ENCODE results near the gene HCRT. TPM values are rescaled to one million over a fixed set of nuclear protein-coding genes. Genes with fewer than 3 reads are reported as not detected.
"Not testable (repeated sequence)": the region's sequence is repeated elsewhere in the genome, so short reads cannot be mapped to it uniquely, and the experiment has no call there.

Gene HCRT, protein sequence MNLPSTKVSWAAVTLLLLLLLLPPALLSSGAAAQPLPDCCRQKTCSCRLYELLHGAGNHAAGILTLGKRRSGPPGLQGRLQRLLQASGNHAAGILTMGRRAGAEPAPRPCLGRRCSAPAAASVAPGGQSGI
- total RNA-seq, result not detected
- long read RNA-seq, result 0 reads

DNA sequence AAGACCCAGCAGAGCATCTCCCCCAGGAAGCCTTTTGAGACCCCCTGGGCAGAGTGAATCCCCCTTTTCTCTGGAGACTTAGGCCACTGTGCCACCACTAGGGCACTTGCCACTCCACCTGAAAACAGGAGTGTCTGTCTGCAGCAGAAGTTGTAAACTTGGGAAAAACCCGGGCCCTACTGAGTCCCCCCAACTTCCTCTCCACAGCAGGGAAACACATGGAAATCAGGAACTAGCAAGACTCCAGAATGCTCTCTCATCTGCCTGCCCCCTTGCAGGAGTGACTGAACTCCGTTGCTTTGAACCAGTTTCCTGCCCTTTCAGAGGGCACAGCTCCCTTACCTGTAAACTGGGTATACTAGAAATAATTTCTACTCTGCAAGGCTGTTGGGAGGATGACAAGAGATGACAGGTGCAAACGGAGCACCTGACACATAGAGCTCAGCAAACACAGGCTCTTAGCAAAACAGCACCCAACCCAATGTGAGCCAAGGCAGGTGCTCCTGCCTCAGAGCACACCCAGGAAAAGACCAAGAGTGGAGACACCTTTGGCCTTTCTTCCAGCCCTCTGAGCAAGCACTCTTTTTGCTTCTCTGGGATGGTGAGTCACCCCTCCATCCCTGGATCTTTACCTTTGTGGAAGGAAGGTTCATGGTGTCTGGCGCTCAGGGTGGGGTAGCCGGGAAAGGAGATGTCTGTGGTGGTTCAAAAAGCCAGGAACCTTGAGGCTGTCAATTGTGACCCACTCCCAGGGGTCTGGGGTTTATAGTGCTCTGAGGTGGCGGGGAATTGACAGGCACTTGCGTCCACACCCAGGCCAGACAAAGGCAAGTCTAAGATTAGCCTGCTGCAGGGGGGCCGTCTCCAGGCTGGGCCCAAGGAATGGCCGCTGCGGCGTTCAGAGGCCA, at the start of gene HCRT:
Gene HCRT (minus strand): TSS at position 740 of the 908 bp plus-strand sequence. CDS start 87 bp downstream, at position 653.
- ATAC-seq (ENCODE audit: poor library complexity) (no peak), DNase-seq (no peak)
- intact Hi-C loops (cut with DNase I), result loop anchor here (5.0 to 10.0 kb wide), 2 partner anchors 68 to 340 kb away; no protein-coding TSS in a partner anchor

DNA sequence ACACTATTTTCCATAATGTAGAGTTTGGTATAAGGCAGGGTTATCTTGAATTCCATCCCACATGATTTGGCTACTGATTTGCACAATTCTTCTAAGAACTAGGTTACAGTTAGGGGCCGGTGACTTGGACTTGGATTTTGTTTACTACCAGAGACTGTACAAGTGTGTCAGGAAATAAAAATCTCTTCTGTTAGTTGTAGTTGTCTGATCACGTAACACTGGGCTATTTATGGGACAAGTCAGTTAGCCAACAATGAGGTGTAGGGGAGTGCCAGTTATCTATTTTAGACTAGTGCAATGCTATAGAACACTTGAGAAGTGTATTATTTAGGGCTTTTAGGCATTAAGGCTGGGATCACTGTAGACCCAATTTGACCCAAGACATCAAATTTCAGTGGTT, 48.7 kb upstream of the HCRT start:
- ATAC-seq (ENCODE audit: poor library complexity), result peak; percentile 79
- intact Hi-C loops (cut with DNase I), result no loop called here
- no peak for DNase-seq

DNA sequence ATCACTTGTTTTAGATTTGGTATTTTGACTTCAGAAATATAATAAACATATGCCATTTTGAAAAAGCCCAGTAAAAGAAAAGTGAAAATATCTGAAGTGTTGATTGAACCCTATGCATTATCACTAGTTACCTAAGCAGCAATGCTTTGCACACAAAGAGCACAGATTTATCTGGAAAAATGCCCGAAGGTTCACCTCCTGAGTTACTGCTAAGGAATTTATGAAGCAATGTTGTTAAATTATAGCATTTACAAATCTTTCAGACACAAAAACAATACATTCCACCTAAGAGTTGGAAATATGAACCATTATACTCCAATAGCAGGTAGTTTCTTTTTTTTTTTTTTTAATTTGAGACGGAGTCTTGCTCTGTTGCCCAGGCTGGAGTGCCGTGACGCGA, 47.9 kb upstream of the HCRT start:
- ATAC-seq (ENCODE audit: poor library complexity), result no peak
- intact Hi-C loops (cut with DNase I), result no loop called here
- no peak for DNase-seq

DNA sequence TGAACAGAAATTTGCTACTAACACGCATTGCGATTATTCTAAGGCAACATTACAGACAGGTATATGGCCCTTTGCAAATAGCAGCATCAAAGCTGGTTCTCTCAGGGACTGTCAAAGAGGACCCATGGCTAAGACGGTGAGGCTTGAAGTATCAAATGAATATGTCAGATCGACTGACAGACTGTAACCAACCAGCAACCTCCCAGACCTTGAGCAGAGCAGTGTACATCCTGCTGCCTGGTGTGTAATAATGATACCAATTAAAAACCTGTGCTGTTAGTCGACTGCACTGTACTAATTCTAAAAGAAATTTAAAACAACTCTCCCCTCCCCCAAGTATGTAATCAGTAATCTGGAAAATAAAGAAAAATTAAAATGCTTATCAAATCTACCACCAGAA, 45.0 kb upstream of the HCRT start:
- intact Hi-C loops (cut with DNase I), result no loop called here
- DNase-seq (no peak), ATAC-seq (ENCODE audit: poor library complexity) (no peak)

DNA sequence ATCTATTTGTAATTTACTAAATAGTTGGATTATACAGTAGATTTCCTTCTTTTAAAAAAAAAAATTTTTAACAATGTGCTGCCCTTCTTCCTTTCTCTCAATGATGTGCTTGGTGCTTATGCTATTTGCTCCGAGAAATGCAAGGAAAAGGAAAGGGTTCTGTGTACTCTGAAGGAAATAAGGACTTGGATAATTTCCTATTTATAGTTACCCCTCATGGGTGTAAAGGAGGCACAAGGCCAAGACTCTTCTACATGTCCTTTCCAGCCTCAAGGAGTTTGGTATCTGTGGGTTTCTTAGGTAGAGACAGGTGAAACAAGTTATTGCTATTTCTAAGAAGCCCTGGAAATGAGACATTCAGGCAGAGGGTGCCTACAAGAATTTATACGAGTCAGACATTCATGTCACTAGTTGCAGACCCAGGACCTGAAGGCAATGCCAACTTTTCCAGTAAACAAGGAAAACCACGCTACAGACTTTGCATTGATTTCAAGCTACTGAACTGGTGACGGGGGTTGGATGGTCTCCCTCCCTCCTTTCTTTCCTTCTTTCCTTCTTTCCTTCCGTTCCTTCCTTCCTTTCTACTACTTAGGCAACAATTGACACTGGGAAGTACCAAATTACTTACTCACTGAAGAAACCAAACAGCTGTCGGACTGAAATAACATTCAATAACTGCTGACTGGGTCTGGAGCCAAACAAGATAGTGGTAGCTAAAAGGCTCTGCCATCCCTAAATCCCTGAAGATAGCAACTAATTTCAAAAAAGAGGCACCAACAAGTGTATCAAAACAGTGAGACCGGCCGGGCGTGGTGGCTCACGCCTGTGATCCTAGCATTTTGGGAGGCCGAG, 42.8 kb upstream of the HCRT start:
- intact Hi-C loops (cut with DNase I), result no loop called here
- ATAC-seq (ENCODE audit: poor library complexity) (peak; percentile 70), DNase-seq (no peak)

DNA sequence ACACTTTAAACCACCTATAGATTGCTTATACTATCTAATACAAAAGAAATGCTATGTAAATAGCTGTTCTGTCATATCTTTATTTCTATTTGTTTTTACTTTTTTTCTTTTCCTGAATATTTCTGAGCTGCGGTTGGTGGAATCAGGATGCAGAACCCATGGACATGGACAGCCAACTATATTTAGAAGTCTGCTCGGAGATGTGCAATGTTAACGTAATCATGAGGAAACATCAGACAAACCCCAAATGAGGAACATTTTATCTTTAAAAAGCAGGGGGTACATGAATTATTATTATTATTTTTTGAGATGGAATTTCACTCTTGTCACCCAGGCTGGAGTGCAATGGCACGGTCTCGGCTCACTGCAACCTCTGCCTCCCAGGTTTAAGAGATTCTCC, 40.4 kb upstream of the HCRT start:
- DNase-seq (no peak), ATAC-seq (ENCODE audit: poor library complexity) (no peak)
- intact Hi-C loops (cut with DNase I), result no loop called here

DNA sequence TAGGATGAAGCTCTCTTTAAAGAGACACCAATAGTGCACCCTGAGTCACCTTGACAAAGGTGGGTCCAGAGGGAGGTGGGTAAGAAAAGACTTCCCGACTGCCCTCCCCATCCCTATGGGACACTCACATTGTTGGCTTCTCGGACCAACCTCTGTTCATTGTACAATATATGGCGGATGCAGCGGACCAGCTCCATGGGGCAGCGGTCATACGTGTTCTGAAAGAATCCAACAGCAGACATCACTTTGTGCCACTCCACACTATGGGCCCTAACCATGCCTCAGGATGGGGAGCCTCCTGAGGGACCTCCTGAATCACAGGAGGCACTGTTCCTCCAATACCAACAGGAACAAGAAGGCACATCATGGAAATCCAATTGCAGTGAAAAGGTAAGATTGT, 39.4 kb upstream of the HCRT start:
- no peak for DNase-seq
- intact Hi-C loops (cut with DNase I), result no loop called here
- no peak for ATAC-seq (ENCODE audit: poor library complexity)

DNA sequence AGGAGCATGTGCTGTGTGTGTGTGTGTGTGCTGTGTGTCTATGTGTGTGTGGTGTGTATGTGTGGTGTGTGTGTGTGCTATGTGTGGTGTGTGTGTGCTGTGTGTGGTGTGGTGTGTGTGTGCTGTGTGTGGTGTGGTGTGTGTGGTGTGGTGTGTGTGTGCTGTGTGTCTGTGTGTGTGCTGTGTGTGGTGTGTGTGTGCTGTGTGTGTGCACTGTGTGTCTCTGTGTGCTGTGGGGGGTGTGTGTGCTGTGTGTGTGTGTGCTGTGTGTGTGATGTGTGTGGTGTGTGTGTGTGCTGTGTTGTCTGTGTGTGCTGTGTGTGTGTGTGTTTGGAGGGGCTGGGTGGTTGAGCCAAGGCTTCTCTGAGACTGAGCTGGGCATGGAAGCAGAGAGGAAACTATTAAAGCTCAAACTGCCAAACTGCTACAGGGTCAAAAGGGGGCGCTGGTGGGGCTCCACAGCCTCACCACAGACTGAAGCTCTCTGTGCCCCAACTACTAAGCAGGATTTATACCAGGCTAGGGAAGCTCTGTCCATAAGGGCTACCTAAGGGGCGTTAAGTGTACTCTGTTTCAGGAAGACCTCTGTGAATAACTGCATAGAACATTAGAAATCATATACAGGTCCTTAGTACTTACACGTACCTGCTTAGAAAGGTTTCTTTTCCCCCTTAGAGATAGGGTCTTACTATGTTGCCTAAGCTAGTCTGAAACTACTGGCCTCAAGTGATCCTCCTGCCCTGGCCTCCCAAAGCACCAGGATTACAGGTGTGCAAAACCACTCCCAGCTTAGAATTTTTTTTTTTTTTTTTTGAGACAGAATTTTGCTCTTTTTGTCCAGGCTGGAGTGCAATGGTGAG, 36.9 kb upstream of the HCRT start:
- DNase-seq (peak; percentile 50), ATAC-seq (ENCODE audit: poor library complexity) (peak; percentile 56)
- intact Hi-C loops (cut with DNase I), result no loop called here

DNA sequence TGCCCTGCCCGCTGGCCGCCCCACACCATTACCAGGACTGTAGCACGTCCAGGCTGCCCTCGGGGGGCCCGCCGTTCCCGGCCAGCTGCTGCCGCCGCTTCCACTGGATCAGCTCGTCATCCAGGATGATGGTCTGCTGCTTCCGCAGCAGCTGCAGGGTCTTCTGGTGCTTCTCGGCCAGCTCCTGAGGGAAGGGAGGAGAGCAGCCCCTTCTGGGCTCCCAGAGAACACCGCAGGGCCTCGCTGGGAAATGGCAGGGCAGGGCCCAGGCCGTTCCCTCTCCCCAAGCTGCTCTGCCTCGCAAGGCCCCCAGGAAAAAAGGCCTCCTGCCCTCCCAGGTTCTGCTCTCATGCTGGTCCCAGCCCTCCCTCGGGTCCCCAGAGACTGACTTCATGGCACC, 34.0 kb upstream of the HCRT start:
- intact Hi-C loops (cut with DNase I); ATAC-seq (ENCODE audit: poor library complexity); DNase-seq: not testable (repeated sequence)

DNA sequence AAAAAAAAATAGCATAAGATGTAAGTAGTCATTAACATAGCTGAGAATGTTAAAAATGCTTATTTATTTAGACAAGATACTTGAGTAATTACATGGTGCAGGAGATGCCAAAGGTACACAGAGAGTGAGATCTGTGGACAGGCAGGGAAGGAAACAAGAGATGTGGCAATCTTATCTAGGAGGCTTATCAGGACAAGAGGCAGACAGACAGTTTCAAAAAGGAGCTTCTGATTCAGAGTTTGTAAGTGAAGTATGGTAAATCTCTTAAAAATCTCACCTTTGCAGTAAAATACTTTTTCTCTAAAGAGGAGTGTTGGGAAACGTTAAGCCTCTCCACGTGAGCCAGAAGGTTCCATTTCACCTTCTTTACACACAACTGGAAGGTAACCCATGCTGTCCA, 28.9 kb upstream of the HCRT start:
- intact Hi-C loops (cut with DNase I), result no loop called here
- DNase-seq (no peak), ATAC-seq (ENCODE audit: poor library complexity) (no peak)

DNA sequence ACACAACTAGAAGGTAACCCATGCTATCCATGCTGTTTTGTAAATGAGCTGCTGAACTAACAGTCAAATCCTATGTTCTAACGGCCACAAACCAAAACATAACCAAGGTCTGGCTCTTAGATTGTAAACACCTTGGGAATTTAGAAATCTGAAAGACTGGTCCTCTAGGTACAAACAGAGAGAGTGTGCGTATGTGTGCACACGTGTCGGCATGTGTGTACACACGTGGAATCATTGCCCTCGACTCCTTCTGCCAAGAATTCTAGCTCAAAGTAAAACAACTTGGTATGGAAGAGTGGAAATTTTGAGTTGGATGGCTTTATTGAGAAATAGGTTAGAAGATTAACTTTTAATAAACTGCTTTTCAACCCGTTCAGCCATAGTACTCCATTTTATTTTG, 27.1 kb upstream of the HCRT start:
- intact Hi-C loops (cut with DNase I), result no loop called here
- DNase-seq (no peak), ATAC-seq (ENCODE audit: poor library complexity) (peak; percentile 11)

DNA sequence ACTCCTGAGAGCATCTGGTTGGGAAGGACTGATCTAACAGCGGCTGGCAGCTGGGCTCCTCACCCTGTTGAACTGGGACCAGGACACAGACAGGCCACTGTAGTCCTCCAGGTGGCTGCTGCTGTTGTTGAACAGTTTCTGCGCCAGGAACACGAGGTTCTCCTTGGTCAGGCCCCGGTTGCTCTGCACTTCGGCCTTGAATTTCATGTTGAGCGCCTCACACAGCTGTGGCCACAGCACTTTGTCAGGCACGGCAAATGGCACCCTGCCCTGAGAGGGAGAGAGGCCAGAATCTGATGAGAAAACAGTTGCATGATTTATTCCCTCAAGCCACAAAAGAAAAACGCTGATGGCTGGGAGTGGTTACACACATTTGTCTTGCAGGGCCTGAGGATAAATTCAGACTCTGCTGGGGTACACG, 26.7 kb upstream of the HCRT start:
- intact Hi-C loops (cut with DNase I), result not testable (repeated sequence)
- peak; percentile 92 for ATAC-seq (ENCODE audit: poor library complexity)
- peak; percentile 87 for DNase-seq

DNA sequence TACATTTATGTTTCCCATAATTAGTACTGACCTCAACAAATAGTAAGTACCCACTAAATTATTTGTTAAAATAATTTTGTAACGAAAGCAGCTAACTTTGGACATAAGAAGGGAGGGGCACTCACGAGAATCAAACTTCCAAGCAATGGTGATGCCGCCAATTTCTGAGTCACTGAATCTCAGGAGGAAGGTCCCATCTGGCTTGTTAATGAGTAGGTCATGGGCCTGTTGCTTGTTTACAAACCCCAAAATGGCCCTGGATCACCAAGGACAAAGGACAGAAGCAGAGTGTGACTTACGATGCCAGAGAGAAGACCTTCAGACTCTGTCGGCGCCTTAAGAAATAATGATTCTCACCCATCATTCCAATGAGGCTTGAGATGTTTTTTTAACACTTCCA, 24.8 kb upstream of the HCRT start:
- intact Hi-C loops (cut with DNase I), result no loop called here
- ATAC-seq (ENCODE audit: poor library complexity) (no peak), DNase-seq (no peak)

DNA sequence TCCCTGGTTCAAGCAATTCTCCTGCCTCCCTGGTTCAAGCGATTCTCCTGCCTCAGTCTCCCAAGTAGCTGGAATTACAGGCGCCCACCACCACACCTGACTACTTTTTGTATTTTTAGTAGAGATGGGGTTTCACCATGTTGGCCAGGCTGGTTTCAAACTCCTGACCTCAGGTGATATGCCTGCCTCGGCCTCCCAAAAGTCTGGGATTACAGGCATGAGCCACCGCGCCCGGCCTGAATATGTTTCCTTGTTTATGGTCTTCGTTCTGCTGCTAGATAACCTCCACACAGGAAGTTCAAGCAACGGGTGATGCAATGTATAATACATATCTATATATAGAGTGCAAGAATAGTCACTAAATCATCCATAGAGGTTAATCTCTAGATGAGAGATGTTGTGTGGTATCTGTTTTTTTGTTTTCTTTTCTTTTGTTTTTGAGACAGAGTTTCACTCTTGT, 20.9 kb upstream of the HCRT start:
- ATAC-seq (ENCODE audit: poor library complexity); intact Hi-C loops (cut with DNase I); DNase-seq: not testable (repeated sequence)

DNA sequence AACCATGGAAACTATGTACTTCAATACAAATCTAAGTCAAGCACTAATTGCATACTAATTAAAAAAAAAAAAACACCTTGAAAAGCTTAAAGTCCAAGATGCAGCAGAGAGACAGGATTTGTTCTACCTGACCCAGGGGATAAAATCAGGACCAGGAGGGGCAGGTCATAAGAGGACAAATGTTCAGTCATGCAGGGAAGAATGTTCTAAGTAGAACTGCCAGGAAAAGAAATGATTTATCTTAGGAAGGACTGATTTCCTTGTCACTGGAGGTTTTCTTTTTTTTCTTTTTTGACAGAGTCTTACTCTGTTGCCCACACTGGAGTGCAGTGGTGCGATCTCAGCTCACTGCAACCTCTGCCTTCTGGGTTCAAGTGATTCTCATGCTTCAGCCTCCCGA, 18.1 kb upstream of the HCRT start:
- intact Hi-C loops (cut with DNase I), result no loop called here
- DNase-seq (no peak), ATAC-seq (ENCODE audit: poor library complexity) (no peak)

DNA sequence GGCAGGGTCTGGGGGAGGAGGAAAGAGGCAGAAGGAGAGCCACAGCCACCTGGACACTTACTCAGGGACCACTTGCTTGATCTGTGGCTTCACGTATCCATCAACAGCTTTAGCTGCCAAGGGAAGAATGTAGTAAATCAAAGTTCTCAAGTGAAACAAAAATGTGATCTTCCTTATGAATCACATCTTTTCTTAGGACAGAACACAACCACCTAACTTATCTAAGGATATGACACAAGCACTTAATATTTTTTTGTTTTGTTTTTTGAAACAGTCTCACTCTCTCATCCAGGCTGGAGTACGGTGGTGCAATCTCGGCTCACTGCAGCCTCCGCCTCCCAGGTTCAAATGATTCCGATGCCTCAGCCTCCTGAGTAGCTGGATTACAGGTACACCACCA, 17.4 kb upstream of the HCRT start:
- ATAC-seq (ENCODE audit: poor library complexity) (no peak), DNase-seq (no peak)
- intact Hi-C loops (cut with DNase I), result no loop called here

DNA sequence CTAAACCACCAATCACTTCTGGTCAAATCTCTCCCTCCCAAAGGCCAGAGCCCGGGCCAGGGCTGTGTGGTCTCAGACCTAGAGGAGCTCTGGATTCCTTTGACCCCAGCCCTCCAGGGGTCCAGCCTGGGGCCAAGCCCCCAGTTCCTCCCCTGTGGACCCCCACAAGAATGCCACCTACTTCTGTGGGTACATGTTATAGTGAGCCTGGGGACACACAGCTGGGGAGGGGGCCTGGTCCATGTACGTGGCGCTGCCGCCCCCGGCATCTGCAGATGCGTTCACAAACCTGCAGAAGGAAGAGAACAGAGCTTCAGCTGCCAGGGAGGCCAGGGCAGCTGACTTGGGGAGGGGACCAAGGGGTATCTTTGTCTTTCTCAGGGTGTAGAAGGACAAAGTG, 16.9 kb upstream of the HCRT start:
- intact Hi-C loops (cut with DNase I), result no loop called here
- no peak for ATAC-seq (ENCODE audit: poor library complexity)
- DNase-seq, result no peak

DNA sequence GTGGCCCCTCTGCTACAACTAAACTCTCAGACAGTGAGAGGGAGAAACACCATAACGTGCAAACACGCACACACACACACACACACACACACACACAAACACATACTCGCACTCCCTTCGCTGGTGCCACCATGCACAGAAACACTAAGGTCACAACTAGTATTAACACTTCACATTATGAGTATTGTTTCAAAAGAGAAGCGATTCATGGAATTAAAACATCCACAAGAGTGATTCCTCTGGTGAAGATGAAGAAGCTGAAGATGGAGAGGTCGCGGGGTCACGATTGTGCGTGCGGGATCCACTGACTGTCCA, 16.2 kb upstream of the HCRT start:
- DNase-seq (no peak), ATAC-seq (ENCODE audit: poor library complexity) (no peak)
- intact Hi-C loops (cut with DNase I), result no loop called here

Measured in Right ventricle myocardium superior (tissue), 1 donor.